ENCODE results near the gene ROR1.

The ROR1 gene

GRCh38 chr1:64117492-64117891 lies 343.7 kb downstream of the ROR1 start:
- DNase-seq: no peak
- intact Hi-C loops (cut with DNase I): no loop called here

GRCh38 chr1:64121766-64122385 lies 348.1 kb downstream of the ROR1 start:
- no peak for DNase-seq
- intact Hi-C loops (cut with DNase I): no loop called here

- intact Hi-C loops (cut with DNase I): no loop called here
- no peak for DNase-seq
These were observed 348.8 kb downstream of the ROR1 start for GRCh38 chr1:64122588-64122987.

- no peak for DNase-seq
- intact Hi-C loops (cut with DNase I): no loop called here
These were observed 351.1 kb downstream of the ROR1 start for GRCh38 chr1:64124704-64125440.

GRCh38 chr1:64126581-64126980 lies 352.8 kb downstream of the ROR1 start:
- intact Hi-C loops (cut with DNase I): no loop called here
- DNase-seq: no peak

- intact Hi-C loops (cut with DNase I): no loop called here
- DNase-seq: no peak
These were observed 353.5 kb downstream of the ROR1 start for GRCh38 chr1:64127297-64127696.

GRCh38 chr1:64129701-64130100 lies 355.9 kb downstream of the ROR1 start:
- intact Hi-C loops (cut with DNase I): loop anchor here (10.0 kb wide), 2 partner anchors 355 to 435 kb away; partner anchors contain the start of gene ROR1
- DNase-seq: no peak

GRCh38 chr1:64131155-64131554 lies 357.3 kb downstream of the ROR1 start:
- DNase-seq: no peak
- intact Hi-C loops (cut with DNase I): loop anchor here (10.0 kb wide), 2 partner anchors 356 to 436 kb away; partner anchors contain the start of gene ROR1

- intact Hi-C loops (cut with DNase I): loop anchor here (10.0 kb wide), 2 partner anchors 358 to 438 kb away; partner anchors contain the start of gene ROR1
- no peak for DNase-seq
These were observed 359.2 kb downstream of the ROR1 start for GRCh38 chr1:64133036-64133435.

GRCh38 chr1:64135462-64136223 lies 361.8 kb downstream of the ROR1 start:
- intact Hi-C loops (cut with DNase I): loop anchor here (10.0 kb wide), 2 partner anchors 361 to 441 kb away; partner anchors contain the start of gene ROR1
- no peak for DNase-seq

GRCh38 chr1:64136296-64136695 lies 362.5 kb downstream of the ROR1 start:
- intact Hi-C loops (cut with DNase I): loop anchor here (10.0 kb wide), 2 partner anchors 361 to 441 kb away; partner anchors contain the start of gene ROR1
- DNase-seq: no peak

- intact Hi-C loops (cut with DNase I): loop anchor here (10.0 kb wide), 2 partner anchors 362 to 442 kb away; partner anchors contain the start of gene ROR1
These were observed 363.1 kb downstream of the ROR1 start for GRCh38 chr1:64136752-64137411.

GRCh38 chr1:64137412-64137803 lies 363.6 kb downstream of the ROR1 start:
- no peak for DNase-seq
- intact Hi-C loops (cut with DNase I): loop anchor here (10.0 kb wide), 2 partner anchors 363 to 443 kb away; partner anchors contain the start of gene ROR1

More at GRCh38 chr1:64136752-64137411, 363.1 kb downstream of the ROR1 start:
- peak; percentile 13 to 95 (median 84) for DNase-seq

GRCh38 chr1:64139877-64140276 lies 366.1 kb downstream of the ROR1 start:
- DNase-seq: no peak
- intact Hi-C loops (cut with DNase I): loop anchor here (10.0 kb wide), 2 partner anchors 365 to 445 kb away; partner anchors contain the start of gene ROR1

GRCh38 chr1:64140596-64140995 lies 366.8 kb downstream of the ROR1 start:
- no peak for DNase-seq
- intact Hi-C loops (cut with DNase I): no loop called here

GRCh38 chr1:64147045-64147724 lies 373.4 kb downstream of the ROR1 start:
- intact Hi-C loops (cut with DNase I): no loop called here

GRCh38 chr1:64147759-64148158 lies 373.9 kb downstream of the ROR1 start:
- intact Hi-C loops (cut with DNase I): no loop called here
- no peak for DNase-seq

More at GRCh38 chr1:64147045-64147724, 373.4 kb downstream of the ROR1 start:
- no peak for DNase-seq

GRCh38 chr1:64150266-64150665 lies 376.4 kb downstream of the ROR1 start:
- no peak for DNase-seq
- intact Hi-C loops (cut with DNase I): no loop called here

All from head of caudate nucleus (tissue), 42 donors.